GOT3 (cell line): ENCODE data around the gene SYF2.
"Not testable (repeated sequence)": the region's sequence is repeated elsewhere in the genome, so short reads cannot be mapped to it uniquely, and the experiment has no call there.

Source experiments
- DNase-seq: peaks from one replicate; lab custom pipeline; 2025; ENCODE audit warnings: mixed read lengths; lab: John Stamatoyannopoulos, UW

The SYF2 gene

DNA sequence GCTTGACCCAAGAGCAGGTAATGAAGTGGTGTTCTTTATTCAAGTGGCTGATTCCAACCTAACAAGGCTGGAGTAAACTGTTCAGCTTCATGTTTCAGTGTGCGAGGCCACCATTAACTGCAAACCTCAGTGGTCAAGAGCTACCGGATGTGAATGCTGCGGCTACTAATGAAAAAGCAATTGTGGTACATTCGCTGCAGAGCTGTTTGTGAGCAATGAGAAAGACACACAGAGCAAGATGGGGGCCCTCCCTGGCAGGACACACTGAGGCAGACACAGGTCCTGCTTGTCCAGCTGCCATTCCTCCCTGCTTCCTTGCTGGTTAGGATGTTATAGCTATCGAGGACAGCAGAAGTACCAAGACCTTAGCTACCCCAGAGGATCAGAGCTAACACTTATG lies 26.1 kb downstream of the SYF2 start:
- DNase-seq, result no peak

- DNase-seq, result no peak
Observed at GRCh38 chr1:25205786-25206185, 26.5 kb downstream of the SYF2 start.

DNA sequence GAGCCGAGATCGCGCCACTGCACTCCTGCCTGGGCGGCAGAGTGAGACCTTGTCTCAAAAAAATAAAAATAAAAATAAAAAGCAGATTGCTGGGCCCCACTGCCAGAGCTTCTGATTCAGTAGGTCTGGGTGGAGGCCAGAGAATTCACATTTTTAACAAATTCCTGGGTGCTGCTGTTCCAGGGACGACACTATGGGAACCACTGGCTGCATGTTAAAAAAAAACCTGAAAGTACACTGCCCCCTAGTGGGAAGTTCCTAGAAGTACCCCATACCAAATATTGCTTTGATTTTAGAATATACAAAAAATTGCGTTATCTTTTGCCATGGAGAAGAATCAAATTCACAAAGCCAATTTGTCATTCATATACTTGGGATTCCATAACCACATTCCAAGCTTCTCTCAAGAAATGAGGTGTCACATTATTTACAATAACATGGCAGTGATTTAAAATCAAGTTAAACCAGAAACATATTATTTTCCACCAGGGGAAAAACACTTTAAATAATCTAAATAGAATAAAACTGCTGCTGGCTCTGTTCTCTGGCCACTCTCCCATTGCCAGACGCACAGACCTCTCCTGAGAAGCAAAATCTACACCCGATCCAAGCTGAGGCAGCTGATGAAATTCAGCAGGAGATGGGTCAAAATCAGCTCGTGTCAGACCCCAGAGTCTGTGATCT lies 27.4 kb downstream of the SYF2 start:
- DNase-seq, result no peak

DNA sequence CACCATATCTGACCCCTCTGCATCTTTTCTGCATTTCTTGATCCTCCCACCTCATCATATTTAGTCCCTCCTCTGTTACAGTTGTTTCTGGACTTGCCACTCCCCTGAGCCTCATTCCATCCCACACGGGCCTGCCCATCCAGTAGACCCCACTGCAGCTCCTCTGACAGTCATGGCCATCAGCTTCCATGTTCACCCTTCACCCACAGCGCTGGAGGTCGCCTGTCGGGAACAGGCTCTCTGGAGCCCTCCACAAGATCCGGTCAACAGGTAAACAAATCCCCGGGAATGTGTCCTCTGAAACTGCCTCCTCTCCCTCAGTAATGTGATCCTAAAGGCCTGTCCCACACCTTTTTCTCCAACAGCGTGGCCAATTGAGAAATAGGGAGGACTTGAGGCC lies 31.3 kb downstream of the SYF2 start:
- DNase-seq, result no peak

DNA sequence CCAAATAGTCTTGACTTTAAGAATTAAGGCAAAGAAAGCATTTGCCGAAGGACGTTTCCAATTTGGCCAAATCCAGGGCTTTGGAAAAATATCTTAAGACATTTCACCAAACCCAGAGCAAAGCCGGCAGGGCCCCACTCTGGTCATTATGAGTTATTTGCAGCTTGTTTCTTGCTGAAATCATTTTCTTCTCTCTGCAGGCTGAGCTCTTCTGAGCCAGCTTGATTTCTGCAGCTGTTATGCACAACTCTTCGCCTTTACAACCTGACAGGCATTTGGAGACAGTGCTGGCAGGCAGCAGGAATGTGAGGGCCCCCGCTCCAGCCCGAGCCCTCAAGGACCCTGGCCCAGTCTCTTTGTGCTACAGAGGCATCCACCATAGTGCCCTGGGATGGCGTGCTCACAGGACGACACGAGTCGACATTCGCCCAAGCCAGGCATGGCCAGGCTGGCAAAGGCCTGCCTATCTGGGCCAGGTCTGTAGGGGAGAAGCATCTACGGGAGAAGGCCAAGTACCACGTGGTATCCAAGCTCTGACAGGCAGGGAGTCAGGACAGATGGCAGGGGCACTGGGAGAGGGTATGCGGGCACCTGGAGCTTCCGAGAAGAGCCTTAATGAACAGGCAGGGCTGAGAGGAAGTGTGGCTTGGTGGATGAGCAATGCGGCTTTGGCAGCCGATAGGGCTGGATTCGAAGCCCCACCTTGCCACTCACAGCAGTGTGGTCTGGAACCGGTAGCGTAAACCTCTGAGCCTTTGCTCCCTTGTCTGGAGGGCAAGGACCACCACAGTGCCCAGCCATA lies 32.3 kb downstream of the SYF2 start:
- no peak for DNase-seq

- DNase-seq, result no peak
Observed at GRCh38 chr1:25198663-25199252, 33.5 kb downstream of the SYF2 start.

- DNase-seq, result no peak
Observed at GRCh38 chr1:25197982-25198662, 34.2 kb downstream of the SYF2 start.

DNA sequence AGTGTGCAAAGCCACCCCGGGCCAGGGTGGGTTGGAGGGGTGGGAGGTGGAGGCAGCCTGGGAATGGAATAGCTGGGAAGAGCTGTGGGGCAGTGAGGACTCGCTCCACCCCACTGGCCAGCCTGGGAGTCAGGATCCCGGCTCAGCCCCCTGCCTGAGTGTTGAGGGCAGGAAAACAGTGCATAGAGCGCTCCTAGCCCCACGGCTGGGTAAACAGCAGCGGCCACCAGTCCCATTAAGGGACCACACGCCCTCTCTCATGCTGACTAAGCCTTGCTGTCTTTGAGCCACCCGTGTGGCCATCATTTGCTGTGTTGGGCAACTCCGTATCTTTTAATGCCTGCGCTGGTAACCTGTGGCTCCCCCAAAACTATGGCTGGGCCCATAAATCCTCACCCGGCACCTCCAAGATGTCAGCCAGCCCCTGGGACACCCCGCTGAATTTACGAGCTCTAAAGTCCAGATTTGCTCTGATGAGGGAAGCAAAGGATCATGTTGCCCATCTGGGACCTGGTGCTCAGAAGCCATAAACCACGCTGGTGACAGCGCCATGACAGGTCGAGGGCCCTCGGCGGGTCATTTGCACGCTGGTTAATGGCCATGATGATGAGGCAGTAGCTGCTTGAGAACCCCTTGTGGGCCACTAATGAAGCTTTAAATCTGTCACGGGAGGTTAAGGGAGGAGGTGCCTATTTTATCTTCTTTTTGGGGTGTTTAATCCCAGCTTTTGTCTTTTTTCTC lies 34.9 kb downstream of the SYF2 start:
- no peak for DNase-seq

DNA sequence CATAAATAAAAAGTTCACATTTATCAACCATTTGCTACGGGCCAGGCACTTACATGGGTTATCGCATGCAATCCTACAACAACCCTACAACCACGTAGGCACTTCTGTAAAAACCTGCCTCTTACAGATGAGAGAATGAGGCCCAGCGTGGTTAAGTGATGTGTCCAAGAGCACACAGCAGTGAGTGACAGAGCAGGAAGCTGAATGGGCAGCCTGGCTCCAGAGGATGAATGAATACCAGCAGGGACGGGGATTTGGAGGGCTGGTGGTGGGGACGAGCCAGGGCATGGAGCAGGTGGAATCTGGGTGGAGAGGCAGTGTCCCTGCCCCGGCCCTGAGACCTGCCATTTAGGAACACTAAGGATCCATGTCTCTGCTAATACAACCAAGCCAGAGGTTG lies 35.5 kb downstream of the SYF2 start:
- no peak for DNase-seq

DNA sequence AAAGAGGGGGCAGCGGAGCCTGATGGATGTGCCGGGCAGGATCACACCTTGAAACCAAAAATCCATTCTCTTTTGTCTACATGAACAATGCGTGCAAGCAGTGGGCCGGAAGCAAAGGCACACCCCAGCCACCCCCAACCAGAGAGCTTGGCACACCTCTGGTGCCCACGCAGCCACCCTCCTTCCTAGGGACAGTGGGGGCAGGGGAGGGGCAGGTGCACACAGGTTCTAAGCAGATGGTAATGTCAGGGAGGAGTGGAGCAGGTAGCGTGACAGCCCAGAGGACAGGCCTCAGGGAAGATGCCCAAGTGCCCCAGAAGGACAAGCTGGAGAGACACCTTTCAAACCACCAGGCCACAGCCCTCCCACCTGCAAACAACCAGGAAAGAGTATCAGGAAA lies 36.5 kb downstream of the SYF2 start:
- no peak for DNase-seq

- DNase-seq, result no peak
Observed at GRCh38 chr1:25194572-25195020, 37.7 kb downstream of the SYF2 start.

GRCh38 chr1:25194054-25194453 lies 38.2 kb downstream of the SYF2 start:
- no peak for DNase-seq

DNA sequence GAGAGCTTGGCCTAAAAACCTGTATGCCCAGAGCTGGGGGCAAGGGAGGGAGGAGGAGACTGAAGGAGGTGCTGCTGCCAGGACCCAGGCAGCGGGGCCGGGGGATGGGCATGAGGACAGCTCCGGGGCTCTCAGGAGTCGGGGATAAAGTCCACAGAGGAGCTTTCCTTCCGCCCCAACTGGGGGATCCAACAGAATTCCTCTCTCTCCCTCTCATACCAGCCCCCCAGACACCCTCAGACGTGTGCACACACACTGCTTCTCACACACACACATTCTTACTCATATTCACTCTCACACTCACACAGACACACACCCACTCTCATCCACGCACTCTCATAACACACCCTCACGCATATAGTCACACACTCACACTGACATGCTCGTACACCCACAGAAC lies 39.1 kb downstream of the SYF2 start:
- no peak for DNase-seq

- no peak for DNase-seq
Observed at GRCh38 chr1:25192154-25192553, 40.1 kb downstream of the SYF2 start.

DNA sequence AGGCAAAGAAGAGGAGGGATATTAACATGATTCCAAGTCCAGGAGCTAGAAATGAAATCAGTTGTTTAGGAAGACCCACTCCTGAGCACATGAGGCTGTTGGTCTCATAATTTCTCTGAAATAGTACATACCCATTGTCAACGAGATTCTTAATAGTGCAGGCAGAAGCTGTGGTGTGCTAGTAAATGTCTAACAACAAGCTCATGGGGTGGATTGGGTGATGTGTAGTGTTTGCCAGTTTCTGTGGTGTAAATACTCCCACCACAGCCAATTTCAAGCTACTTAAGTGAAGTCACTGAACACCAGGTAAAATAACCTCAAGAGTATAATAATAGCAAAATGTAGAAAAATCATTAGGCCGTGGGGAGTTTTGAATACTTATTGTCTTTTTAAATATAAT lies 42.0 kb downstream of the SYF2 start:
- DNase-seq, result no peak

- DNase-seq, result not testable (repeated sequence)
Observed at GRCh38 chr1:25187904-25188303, 44.4 kb downstream of the SYF2 start.

DNA sequence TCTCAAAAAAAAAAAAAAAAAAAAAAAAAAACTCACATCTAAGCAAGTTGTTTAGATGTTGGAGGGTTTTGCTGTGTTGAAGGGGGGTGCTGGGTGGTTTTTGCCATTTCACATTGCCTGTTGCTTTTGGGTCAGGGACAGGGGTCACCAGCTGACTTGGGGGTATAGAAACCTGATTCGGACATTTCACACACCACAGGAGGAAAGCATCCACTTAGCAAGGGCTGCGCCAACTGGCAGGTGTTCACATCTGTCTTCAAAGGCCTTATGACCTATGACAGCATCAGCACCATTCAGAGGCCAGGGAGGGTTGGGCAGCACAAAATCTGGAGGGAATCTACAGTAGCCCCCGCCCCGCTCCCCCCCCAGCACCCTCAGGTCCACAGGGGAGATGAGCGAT lies 45.2 kb downstream of the SYF2 start:
- DNase-seq, result no peak

DNA sequence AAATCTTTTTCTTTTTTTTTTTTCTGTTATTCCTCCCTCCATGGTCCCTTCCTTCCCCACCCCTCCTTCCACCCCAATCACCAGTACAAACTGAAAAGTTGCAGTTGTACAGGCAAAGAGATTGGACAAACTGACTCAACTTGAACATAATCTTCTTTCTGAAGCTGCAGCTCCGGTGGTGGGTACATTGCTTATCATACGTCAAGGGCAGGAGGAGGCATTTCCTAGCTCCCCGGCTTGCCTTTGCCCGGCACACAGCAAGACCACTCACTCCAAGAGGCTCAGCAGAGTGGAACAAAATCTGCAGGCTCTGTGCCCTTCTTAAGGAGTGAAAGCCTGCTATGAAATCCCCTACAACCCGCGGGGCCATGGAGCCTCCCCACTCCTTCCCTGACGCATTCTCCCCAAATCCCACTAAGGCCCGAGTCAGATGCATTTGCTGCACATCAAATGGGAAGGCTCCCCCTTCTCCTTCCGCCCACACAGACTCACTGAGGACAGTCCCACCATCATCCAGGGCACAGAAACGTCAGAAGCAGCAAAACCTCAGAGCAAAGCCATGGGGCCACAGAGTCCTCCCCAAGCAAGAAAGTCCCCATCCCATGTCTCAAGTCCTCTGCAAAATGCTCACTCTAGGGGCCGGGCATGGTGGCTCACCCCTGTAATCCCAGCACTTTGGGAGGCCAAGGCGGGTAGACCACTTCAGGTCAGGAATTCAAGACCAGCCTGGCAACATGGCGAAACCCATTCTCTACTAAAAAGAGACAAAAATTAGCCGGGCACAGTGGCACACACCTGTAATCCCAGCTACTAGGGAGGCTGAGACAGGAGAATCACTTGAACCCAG lies 45.9 kb downstream of the SYF2 start:
- no peak for DNase-seq

DNA sequence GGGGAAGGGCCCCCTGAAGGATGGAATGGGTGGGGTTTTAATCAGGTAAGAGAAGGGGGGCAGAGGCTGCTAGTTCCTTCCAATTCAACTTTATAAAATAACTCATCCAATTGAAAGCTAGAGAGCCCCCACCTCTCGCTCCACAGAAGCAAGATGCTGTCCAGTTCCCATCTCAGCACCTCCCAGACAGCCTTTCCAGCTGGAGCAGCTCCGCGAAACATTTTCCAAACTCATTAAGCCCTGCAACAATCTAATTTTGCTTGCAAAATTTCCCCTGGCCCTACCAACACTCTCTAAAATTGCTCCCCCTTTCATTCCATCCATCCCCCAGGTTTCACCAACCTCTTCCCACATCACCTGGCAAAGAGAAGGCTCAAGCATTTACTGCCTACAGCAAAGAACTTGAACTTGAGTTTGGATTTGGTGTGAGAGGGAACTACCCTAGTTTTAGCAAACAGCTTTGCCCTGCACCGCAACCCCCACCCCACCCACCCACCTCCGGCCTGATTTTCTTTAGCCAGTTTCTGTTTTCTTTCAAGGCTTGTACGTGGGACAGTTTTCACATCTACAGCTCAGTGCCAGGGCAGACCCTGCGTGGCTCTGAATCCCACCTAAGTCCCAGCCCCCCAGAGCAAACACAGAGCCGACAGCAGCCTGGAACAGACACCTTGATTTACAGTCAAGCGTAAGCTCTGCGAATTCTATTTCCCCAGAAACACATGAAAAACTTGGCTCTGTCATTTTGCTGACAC lies 46.7 kb downstream of the SYF2 start:
- no peak for DNase-seq
